Measurements from ENCODE around the gene SBNO2. TPM values are rescaled to one million over a fixed set of nuclear protein-coding genes. Genes with fewer than 3 reads are reported as not detected.
A peak's percentile ranks its signal among the peaks of the same experiment; 100 is the strongest.

Gene SBNO2
- total RNA-seq, 5 donors from 2014 or later (not counting 1 experiment from before 2014, with no cell fraction given): 90.2 to 115 (median 106) TPM

DNA sequence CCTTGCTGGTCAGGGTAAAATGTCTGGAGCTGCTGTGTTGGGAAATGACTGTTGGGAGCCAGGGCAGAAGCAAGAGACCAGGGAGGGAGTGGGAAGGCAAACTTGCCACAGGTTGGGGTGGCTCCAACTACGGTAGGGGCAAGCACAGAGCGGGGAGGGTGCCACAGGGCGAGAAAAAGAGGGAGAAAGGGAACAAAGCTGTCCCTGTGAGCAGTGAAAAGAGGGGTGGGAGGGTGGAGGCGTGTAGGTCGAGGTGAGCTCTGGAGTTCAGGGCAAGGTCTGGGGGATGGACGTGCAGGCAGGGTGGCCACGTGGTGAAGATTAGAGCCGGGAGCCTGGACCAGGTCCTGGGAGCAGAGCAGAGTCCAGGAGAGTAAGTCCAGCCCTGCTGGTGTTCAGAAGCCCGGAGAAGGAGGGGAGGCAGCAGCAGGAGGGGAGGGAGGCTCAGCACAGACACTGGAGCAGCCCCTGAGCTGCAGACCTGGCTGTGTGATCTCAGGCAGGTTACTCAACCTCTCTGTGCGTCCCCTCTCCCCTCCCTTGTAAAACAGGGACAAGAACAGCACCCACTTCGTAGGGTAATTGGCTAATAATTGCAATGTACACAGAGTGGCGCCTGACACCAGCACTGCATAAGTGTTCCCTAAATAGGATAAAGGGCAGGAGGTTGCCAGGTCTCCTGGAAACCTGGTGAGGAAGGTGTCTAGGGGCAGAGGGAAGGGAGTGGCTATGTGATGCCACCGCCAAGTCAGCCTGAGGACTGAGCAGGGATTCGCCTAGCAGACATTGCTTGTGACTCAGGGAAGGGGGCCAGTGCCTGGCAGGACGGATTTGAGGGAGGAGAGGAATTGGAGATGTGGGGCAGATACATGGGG is 75.7 kb downstream of the SBNO2 start:
- Mint-ChIP-seq H3K9me3 (no peaks in the 10 kb centered on the region), H3K36me3 (no peaks in the 10 kb centered on the region), H3K4me1 (peaks cover 58 to 68% (median 58%) of the 10 kb centered on the region in 3 donors), H3K27me3 (no peaks in the 10 kb centered on the region), H3K27ac (peak overlapping the region; percentile 77 to 82), H3K4me3 (peak overlapping the region in 1 of 3 donors; percentile 42)
- ChIA-PET CTCF (no interaction called here), POLR2A (interaction anchor here in 1 of 2 donors (0.6 kb wide), 1 partner anchor 9 kb away, joined by 4 read pairs; no protein-coding TSS in a partner anchor)
- H3K27ac ChIP-seq (ENCODE audit: low read length): no peak overlapping the region
- ATAC-seq (replicated peaks in 1 of 4) (no peak), DNase-seq (no peak)
- WGBS (ENCODE audit: insufficient coverage): 90% methylated on average over 12 of the region's 15 CpGs
- peaks cover 0 to 4% of the 10 kb centered on the region in 2 donors for H3K36me3 ChIP-seq (ENCODE audit: control insufficient read depth in 2 of 2, extremely low read depth in 1 of 2, insufficient read depth in 1 of 2, low read length in 1 of 2)
- peaks cover 25 to 78% of the 10 kb centered on the region in 2 experiments for H3K4me1 ChIP-seq (ENCODE audit: control insufficient read depth in 1 of 2, extremely low read depth in 1 of 2, insufficient read depth in 2 of 2, low read length in 2 of 2)
- no peaks in the 10 kb centered on the region for H3K9me3 ChIP-seq
- no peak overlapping the region for H3K4me3 ChIP-seq (ENCODE audit: control insufficient read depth in 1 of 2, extremely low read depth in 1 of 2, low read length in 1 of 2)
- no peaks in the 10 kb centered on the region for H3K27me3 ChIP-seq (replicated peaks in 1 of 2; ENCODE audit: control insufficient read depth in 2 of 2, extremely low read depth in 1 of 2, insufficient read depth in 2 of 2, low read length in 1 of 2)

DNA sequence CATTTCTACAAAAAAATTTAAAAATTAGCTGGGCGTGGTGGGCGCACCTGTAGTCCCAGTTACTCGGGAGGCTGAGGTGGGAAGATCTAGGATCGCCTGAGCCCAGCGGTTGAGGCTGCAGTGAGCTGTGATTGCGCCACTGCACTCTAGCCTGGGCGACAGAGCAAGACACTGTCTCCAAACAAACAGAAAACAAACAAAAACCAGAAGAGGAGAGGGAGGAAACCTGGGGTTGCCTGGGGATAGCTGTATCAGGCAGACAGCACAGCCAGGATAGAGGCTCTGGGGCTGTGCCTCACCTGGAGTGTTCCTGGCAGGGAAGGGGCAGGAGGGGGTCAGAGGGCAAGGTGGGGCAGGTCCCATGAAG is 76.3 kb downstream of the SBNO2 start:
- H3K27ac ChIP-seq (ENCODE audit: low read length): no peak overlapping the region

DNA sequence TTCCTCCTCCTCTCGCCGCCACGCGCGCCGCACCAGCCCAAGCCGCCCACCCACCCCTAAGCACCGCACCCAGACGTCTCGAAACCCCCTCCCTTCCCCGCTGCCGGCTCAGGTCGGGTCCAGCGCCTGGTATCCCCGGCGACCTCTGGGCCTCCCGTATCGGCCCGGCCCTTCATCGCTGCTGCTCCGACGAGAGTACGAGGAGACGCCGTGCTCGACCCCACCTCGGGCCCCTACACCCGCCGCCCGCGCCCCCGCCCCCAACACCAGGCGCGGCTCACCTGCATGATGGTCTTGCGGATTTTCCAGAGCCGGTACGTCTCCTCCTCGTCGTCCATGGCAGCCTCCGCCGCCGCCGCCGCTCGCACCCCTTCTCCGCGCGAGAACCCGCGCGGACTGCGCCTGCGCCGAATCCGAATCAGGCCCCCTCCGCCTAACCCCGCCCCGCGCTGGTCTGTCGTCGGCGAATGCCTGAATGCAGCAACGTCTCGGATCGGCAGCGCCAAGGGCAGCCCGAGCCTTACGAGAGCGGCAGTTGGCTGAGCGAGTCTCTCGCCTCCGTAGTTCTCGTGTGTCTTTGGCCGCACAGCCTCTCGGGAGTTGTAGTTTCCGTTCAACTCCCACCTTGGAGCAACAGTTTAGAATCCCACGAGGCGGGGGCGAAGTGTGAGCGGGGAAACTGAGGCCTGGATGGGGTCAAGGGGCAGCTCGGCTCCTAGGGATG is 78.9 kb downstream of the SBNO2 start, which contains the start of gene POLR2E:
POLR2E (minus strand) TSS at position 398 of the 724 bp plus-strand sequence; CDS start at position 338, 60 bp downstream.
- Mint-ChIP-seq H3K36me3 (peaks cover 2% of the 10 kb centered on the region), H3K27ac (peak within 1 kb of the TSS; percentile 84 to 90), H3K4me1 (peaks cover 43 to 57% (median 48%) of the 10 kb centered on the region in 3 donors), H3K4me3 (peak within 1 kb of the TSS; percentile 87 to 91 (median 91)), H3K9me3 (no peaks in the 10 kb centered on the region), H3K27me3 (no peaks in the 10 kb centered on the region)
- H3K4me1 ChIP-seq (ENCODE audit: control insufficient read depth in 1 of 2, extremely low read depth in 1 of 2, insufficient read depth in 2 of 2, low read length in 2 of 2): peaks cover 24 to 72% of the 10 kb centered on the region in 2 experiments
- DNase-seq (peak; percentile 93 to 99 (median 97)), ATAC-seq (replicated peaks in 1 of 4) (peak; percentile 90 to 98 (median 94))
- peaks cover 10 to 25% of the 10 kb centered on the region in 2 donors for H3K36me3 ChIP-seq (ENCODE audit: control insufficient read depth in 2 of 2, extremely low read depth in 1 of 2, insufficient read depth in 1 of 2, low read length in 1 of 2)
- peak within 1 kb of the TSS; percentile 64 for H3K27ac ChIP-seq (ENCODE audit: low read length)
- CTCF ChIA-PET: no interaction called here
- H3K27me3 ChIP-seq (replicated peaks in 1 of 2; ENCODE audit: control insufficient read depth in 2 of 2, extremely low read depth in 1 of 2, insufficient read depth in 2 of 2, low read length in 1 of 2): no peaks in the 10 kb centered on the region
- H3K4me3 ChIP-seq (ENCODE audit: control insufficient read depth in 1 of 2, extremely low read depth in 1 of 2, low read length in 1 of 2): peak within 1 kb of the TSS; percentile 89 to 90
- POLR2A ChIA-PET: interaction anchor here in 1 of 2 donors (0.5 kb wide), 1 partner anchor 16 kb away, joined by 3 read pairs; no protein-coding TSS in a partner anchor
- under 1% methylated on average over 80 of the region's 81 CpGs for WGBS (ENCODE audit: insufficient coverage)
- no peaks in the 10 kb centered on the region for H3K9me3 ChIP-seq

More for the DNA sequence above, 76.3 kb downstream of the SBNO2 start:
- Histone ChIP-seq H3K4me1 (ENCODE audit: control insufficient read depth in 1 of 2, extremely low read depth in 1 of 2, insufficient read depth in 2 of 2, low read length in 2 of 2) (peaks cover 25 to 78% of the 10 kb centered on the region in 2 experiments), H3K36me3 (ENCODE audit: control insufficient read depth in 2 of 2, extremely low read depth in 1 of 2, insufficient read depth in 1 of 2, low read length in 1 of 2) (peaks cover 0 to 5% of the 10 kb centered on the region in 2 donors), H3K4me3 (ENCODE audit: control insufficient read depth in 1 of 2, extremely low read depth in 1 of 2, low read length in 1 of 2) (no peak overlapping the region), H3K9me3 (no peaks in the 10 kb centered on the region), H3K27me3 (replicated peaks in 1 of 2; ENCODE audit: control insufficient read depth in 2 of 2, extremely low read depth in 1 of 2, insufficient read depth in 2 of 2, low read length in 1 of 2) (no peaks in the 10 kb centered on the region)
- DNase-seq (no peak), ATAC-seq (replicated peaks in 1 of 4) (no peak)
- Mint-ChIP-seq H3K4me1 (peaks cover 55 to 68% (median 57%) of the 10 kb centered on the region in 3 donors), H3K27me3 (no peaks in the 10 kb centered on the region), H3K4me3 (no peak overlapping the region), H3K27ac (peak overlapping the region; percentile 31 to 41), H3K36me3 (no peaks in the 10 kb centered on the region), H3K9me3 (no peaks in the 10 kb centered on the region)
- 93% methylated on average over 3 of the region's 7 CpGs for WGBS (ENCODE audit: insufficient coverage)
- ChIA-PET CTCF (no interaction called here), POLR2A (interaction anchor here in 1 of 2 donors (0.6 kb wide), 1 partner anchor 8 kb away, joined by 4 read pairs; no protein-coding TSS in a partner anchor)

DNA sequence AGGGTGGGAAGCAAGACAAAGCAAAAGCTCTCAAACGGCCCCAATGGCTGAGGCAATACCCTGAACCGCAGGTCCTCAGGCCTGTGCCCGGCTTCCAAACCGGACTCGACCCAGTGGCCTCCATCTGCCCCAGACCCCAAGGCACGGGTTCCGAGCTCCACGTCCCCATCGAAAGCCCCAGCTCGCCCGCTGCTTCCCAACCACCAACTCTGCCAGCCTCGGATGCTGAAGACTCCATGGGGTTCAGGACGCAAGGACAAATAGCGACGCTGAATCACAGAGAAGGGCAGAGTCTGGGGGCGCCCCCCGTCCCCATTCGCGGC is 79.5 kb downstream of the SBNO2 start:
- Histone ChIP-seq H3K36me3 (ENCODE audit: control insufficient read depth in 2 of 2, extremely low read depth in 1 of 2, insufficient read depth in 1 of 2, low read length in 1 of 2) (peaks cover 10 to 26% of the 10 kb centered on the region in 2 donors), H3K27ac (ENCODE audit: low read length) (peak overlapping the region; percentile 32), H3K9me3 (no peaks in the 10 kb centered on the region), H3K27me3 (replicated peaks in 1 of 2; ENCODE audit: control insufficient read depth in 2 of 2, extremely low read depth in 1 of 2, insufficient read depth in 2 of 2, low read length in 1 of 2) (no peaks in the 10 kb centered on the region), H3K4me3 (ENCODE audit: control insufficient read depth in 1 of 2, extremely low read depth in 1 of 2, low read length in 1 of 2) (peak overlapping the region; percentile 89 to 90), H3K4me1 (ENCODE audit: control insufficient read depth in 1 of 2, extremely low read depth in 1 of 2, insufficient read depth in 2 of 2, low read length in 2 of 2) (peaks cover 24 to 71% of the 10 kb centered on the region in 2 experiments)
- Mint-ChIP-seq H3K4me3 (peak overlapping the region; percentile 87 to 91 (median 91)), H3K27ac (peak overlapping the region; percentile 76 to 79), H3K4me1 (peaks cover 41 to 52% (median 43%) of the 10 kb centered on the region in 3 donors), H3K27me3 (no peaks in the 10 kb centered on the region), H3K9me3 (no peaks in the 10 kb centered on the region), H3K36me3 (peaks cover 2% of the 10 kb centered on the region)
- POLR2A ChIA-PET: interaction anchor here in 1 of 2 donors (0.5 kb wide), 1 partner anchor 16 kb away, joined by 3 read pairs; no protein-coding TSS in a partner anchor
- WGBS (ENCODE audit: insufficient coverage): under 1% methylated on average over 19 of the region's 19 CpGs
- CTCF ChIA-PET: no interaction called here
- no peak for DNase-seq
- peak in 1 of 4 experiments; percentile 4 for ATAC-seq (replicated peaks in 1 of 4)

DNA sequence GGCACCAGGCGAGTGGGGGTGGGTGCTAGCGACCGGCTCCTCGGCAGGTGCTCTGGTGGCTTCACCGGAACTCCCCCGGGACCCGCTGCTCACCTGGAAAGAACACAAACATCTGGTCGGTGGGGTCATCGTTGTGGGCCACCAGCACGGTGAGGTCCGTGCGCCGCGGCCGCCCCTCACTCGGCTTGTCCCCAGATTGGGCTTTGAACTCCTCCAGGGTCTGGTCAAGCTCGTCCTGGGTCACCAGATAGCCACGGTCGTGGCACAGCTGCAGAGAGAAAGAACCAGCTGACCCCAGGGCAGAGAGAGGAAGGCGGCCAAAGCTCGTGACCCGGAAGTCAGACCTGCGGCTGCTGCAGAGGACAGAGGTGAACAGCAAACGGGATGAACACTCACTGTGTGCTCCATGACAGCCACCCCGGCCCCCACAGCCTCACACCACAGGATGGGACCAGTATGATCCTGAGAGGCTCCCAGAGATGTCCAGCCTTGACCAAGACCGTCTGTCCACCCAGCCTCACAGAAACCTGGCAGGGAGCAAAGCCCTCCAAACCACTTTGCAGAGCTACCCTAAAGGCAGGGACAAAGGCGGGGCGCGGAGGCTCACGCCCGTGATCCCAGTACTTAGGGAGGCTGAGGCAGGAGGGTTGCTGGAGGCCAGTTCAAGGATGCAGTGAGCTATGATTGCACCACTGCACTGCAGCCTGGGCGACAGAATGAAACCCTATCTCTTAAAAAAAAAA is 80.1 kb downstream of the SBNO2 start:
- H3K36me3 ChIP-seq (ENCODE audit: control insufficient read depth in 2 of 2, extremely low read depth in 1 of 2, insufficient read depth in 1 of 2, low read length in 1 of 2): peaks cover 10 to 26% of the 10 kb centered on the region in 2 donors
- H3K4me3 ChIP-seq (ENCODE audit: control insufficient read depth in 1 of 2, extremely low read depth in 1 of 2, low read length in 1 of 2): peak overlapping the region; percentile 89 to 90
- no peaks in the 10 kb centered on the region for H3K9me3 ChIP-seq
- no peak overlapping the region for H3K27ac ChIP-seq (ENCODE audit: low read length)
- WGBS (ENCODE audit: insufficient coverage): 76% methylated on average over 31 of the region's 32 CpGs
- ChIA-PET CTCF (no interaction called here), POLR2A (interaction anchor here in 1 of 2 donors (0.5 to 1.2 kb wide), 3 partner anchors 12 to 141 kb away, joined by 3 to 5 read pairs (median 3); no protein-coding TSS in a partner anchor)
- H3K4me1 Mint-ChIP-seq: peaks cover 39 to 49% (median 42%) of the 10 kb centered on the region in 3 donors
- peaks cover 2% of the 10 kb centered on the region for H3K36me3 Mint-ChIP-seq
- no peaks in the 10 kb centered on the region for H3K27me3 ChIP-seq (replicated peaks in 1 of 2; ENCODE audit: control insufficient read depth in 2 of 2, extremely low read depth in 1 of 2, insufficient read depth in 2 of 2, low read length in 1 of 2)
- peak overlapping the region; percentile 76 to 79 for H3K27ac Mint-ChIP-seq
- H3K4me3 Mint-ChIP-seq: peak overlapping the region; percentile 87 to 91 (median 91)
- ATAC-seq (replicated peaks in 1 of 4): no peak
- no peaks in the 10 kb centered on the region for H3K9me3 Mint-ChIP-seq
- H3K27me3 Mint-ChIP-seq: no peaks in the 10 kb centered on the region
- peaks cover 24 to 73% of the 10 kb centered on the region in 2 experiments for H3K4me1 ChIP-seq (ENCODE audit: control insufficient read depth in 1 of 2, extremely low read depth in 1 of 2, insufficient read depth in 2 of 2, low read length in 2 of 2)
- DNase-seq: no peak
